ENCODE data around the gene KCNJ5.

KCNJ5 gene

DNA sequence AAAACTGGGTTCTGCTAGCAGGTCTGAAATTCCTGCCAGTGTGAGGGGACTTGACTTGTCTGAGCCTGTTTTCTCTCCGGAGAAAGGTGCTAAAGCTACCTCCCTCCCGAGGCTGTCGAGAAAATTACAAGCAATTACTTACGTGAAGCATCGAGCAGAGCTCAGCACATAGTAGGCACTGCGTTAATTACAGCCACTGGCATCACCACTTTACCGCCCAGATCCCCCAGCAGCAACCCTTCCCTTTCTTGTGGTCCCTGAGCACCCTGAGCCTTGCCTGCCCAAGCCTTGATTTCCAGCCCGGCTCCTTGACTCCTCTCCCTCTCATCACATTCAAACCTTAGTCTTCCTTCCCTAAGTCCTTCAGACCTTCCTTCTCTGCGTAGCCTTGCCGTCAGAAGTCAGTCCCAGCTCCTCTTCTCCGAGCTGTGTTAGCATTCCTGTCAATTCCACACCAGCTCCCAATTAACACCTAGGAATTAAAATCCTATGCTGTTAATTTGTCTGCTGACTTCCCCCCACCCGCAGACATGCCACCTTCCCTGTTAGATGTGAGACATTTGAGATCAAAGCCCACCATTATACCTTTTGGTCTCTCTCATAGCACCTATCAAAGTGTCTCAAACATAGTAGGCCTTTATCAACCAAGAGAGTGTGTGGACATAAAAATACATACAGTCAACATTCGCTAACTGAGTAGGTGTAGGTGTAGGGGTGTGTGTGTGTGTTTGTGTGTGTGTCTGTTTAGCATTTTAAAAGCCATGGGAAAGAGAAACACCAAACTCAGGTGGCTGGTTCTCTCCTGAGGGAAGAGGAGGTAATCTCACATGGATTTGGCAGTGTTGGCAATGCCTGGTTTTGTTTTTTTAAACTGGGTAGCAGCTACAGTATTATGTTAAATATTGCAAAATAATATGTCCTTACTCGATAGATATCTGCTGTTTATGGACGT is 2.8 kb upstream of the KCNJ5 start:
- H3K36me3 ChIP-seq (ENCODE audit: control insufficient read depth, insufficient read depth, low read length), result no peaks in the 10 kb centered on the region
- no peaks in the 10 kb centered on the region for H3K4me1 ChIP-seq
- H3K9me3 ChIP-seq (ENCODE audit: control insufficient read depth, low read length), result no peaks in the 10 kb centered on the region
- TF ChIP-seq, protein P1, sequence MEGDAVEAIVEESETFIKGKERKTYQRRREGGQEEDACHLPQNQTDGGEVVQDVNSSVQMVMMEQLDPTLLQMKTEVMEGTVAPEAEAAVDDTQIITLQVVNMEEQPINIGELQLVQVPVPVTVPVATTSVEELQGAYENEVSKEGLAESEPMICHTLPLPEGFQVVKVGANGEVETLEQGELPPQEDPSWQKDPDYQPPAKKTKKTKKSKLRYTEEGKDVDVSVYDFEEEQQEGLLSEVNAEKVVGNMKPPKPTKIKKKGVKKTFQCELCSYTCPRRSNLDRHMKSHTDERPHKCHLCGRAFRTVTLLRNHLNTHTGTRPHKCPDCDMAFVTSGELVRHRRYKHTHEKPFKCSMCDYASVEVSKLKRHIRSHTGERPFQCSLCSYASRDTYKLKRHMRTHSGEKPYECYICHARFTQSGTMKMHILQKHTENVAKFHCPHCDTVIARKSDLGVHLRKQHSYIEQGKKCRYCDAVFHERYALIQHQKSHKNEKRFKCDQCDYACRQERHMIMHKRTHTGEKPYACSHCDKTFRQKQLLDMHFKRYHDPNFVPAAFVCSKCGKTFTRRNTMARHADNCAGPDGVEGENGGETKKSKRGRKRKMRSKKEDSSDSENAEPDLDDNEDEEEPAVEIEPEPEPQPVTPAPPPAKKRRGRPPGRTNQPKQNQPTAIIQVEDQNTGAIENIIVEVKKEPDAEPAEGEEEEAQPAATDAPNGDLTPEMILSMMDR (IDR thresholded peaks at IDR 0.05), result no peak
- no peaks in the 10 kb centered on the region for H3K27me3 ChIP-seq (ENCODE audit: control insufficient read depth, insufficient read depth, low read length)
- no peak overlapping the region for H2AFZ ChIP-seq
- H3K4me2 ChIP-seq (ENCODE audit: low read length), result no peak overlapping the region
- no peaks in the 10 kb centered on the region for H3K79me2 ChIP-seq
- H3K27ac ChIP-seq, result no peak overlapping the region
- H3K4me3 ChIP-seq (ENCODE audit: low read depth, low read length), result no peak overlapping the region
- H3K9ac ChIP-seq, result no peak overlapping the region

DNA sequence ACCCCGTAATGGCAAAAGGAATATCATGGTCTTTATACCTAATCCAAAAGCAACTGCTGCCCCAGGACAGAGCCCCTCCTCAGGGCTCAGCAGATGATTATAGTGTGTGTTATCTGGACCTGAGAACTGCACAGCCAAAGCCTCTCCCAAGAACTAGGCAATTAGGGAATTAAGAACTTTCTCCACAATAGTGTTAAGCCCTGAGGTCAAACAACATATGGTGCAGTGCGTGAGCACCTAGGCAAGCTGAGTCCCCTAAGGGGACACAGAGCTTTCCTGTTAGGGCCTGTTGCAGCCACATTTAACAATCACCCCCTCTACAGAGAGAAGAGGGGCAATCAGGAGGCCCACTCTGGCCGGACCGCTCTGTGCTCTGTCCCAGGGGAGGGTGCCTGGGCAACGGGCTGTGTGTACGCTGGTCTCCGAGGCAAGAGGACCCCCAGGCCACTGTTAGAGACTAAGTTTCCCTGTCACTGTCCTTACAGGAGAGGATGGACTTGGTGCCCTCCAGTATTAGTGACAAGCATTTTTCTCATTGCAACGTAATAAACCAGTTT is 1.4 kb upstream of the KCNJ5 start:
- Histone ChIP-seq H3K79me2 (no peaks in the 10 kb centered on the region), H3K36me3 (ENCODE audit: control insufficient read depth, insufficient read depth, low read length) (no peaks in the 10 kb centered on the region), H3K4me1 (peaks cover 5% of the 10 kb centered on the region), H3K27ac (no peak overlapping the region), H3K27me3 (ENCODE audit: control insufficient read depth, insufficient read depth, low read length) (no peaks in the 10 kb centered on the region), H3K9ac (no peak overlapping the region), H3K9me3 (ENCODE audit: control insufficient read depth, low read length) (no peaks in the 10 kb centered on the region), H3K4me2 (ENCODE audit: low read length) (no peak overlapping the region), H3K4me3 (ENCODE audit: low read depth, low read length) (no peak overlapping the region), H2AFZ (no peak overlapping the region)
- TF ChIP-seq, protein P1 (IDR thresholded peaks at IDR 0.05), result no peak

DNA sequence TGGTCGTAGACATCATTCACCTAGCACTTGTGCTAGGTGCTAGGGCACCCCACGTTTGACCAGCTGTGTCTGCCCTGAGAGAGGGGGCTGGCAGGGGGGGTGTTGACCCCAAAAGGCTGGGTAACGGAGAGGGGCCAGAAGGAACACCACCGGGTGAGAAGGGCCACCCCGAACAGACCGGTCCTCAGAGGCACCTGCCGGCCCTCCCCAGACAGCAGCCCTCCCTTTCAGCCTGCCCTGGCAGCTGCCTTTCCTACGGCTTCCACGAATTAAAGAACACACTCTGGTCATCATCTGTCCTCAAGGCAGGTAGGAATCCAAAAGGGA is 977 bp upstream of the KCNJ5 start:
- no peaks in the 10 kb centered on the region for H3K36me3 ChIP-seq (ENCODE audit: control insufficient read depth, insufficient read depth, low read length)
- H3K79me2 ChIP-seq, result no peaks in the 10 kb centered on the region
- no peak overlapping the region for H2AFZ ChIP-seq
- H3K9ac ChIP-seq, result no peak overlapping the region
- H3K4me1 ChIP-seq, result peaks cover 6% of the 10 kb centered on the region
- H3K4me2 ChIP-seq (ENCODE audit: low read length), result peak overlapping the region; percentile 69
- H3K4me3 ChIP-seq (ENCODE audit: low read depth, low read length), result peak overlapping the region; percentile 45
- H3K27ac ChIP-seq, result no peak overlapping the region
- TF ChIP-seq, protein P1 (IDR thresholded peaks at IDR 0.05), result no peak
- H3K27me3 ChIP-seq (ENCODE audit: control insufficient read depth, insufficient read depth, low read length), result no peaks in the 10 kb centered on the region
- no peaks in the 10 kb centered on the region for H3K9me3 ChIP-seq (ENCODE audit: control insufficient read depth, low read length)

DNA sequence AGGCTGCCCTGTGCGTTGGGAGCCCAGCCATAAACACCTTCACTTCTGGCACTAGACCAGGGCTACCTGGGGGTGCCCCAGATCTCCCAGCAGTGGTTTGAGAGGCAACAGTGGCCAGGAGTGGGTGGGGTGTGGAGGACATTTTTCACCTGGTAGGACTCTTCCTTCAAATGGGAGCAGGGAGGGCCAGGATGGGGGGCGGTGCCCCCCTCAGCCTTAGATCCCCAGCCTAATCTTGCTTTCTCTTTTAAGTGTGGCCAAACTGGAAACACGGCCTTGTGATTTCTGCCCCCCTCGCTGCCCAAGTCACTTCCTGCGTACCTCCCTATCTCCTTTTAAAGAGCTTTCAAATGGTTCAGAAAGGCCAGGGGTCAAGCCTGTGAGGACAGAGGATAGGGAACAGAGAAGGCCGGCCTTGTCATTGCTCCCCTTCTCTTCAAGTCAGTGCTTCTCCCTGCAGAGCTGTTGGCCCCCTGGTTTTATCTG is 800 bp downstream of the KCNJ5 start:
- no peak overlapping the region for H3K4me2 ChIP-seq (ENCODE audit: low read length)
- no peaks in the 10 kb centered on the region for H3K9me3 ChIP-seq (ENCODE audit: control insufficient read depth, low read length)
- no peak overlapping the region for H2AFZ ChIP-seq
- no peaks in the 10 kb centered on the region for H3K36me3 ChIP-seq (ENCODE audit: control insufficient read depth, insufficient read depth, low read length)
- no peaks in the 10 kb centered on the region for H3K79me2 ChIP-seq
- H3K4me1 ChIP-seq, result peaks cover 6% of the 10 kb centered on the region
- TF ChIP-seq, protein P1 (IDR thresholded peaks at IDR 0.05), result no peak
- H3K4me3 ChIP-seq (ENCODE audit: low read depth, low read length), result no peak overlapping the region
- H3K27me3 ChIP-seq (ENCODE audit: control insufficient read depth, insufficient read depth, low read length), result no peaks in the 10 kb centered on the region
- H3K9ac ChIP-seq, result no peak overlapping the region
- H3K27ac ChIP-seq, result no peak overlapping the region
